Hepatocyte (in vitro differentiated cells): Measurements from ENCODE around the gene ABCC11. TPM values are rescaled to one million over a fixed set of nuclear protein-coding genes. Genes with fewer than 3 reads are reported as not detected.
A peak's percentile ranks its signal among the peaks of the same experiment; 100 is the strongest.

Experiments used
- DNase-seq: peaks from one replicate; pipeline ENCODE4 v3.0.0-alpha.2; 2016; ENCODE audit warnings: low spot score
- H2AFZ ChIP-seq: fragments of 200-600 bp; sonication (generic); 2 replicates; pipeline ENCODE4 v1.6.0; 2016; ENCODE audit warnings: antibody characterized with exemption, mild to moderate bottlenecking
- H3K27ac ChIP-seq: fragments of 200-600 bp; sonication (generic); 2 replicates; pipeline ENCODE4 v1.5.1; 2016; ENCODE audit warnings: mild to moderate bottlenecking
- H3K27me3 ChIP-seq: fragments of 200-600 bp; sonication (generic); 2 replicates; pipeline ENCODE4 v1.6.1; 2016
- H3K36me3 ChIP-seq: fragments of 200-600 bp; sonication (generic); replicated peaks from 2 replicates; pipeline ENCODE4 v1.5.1; 2016; ENCODE audit warnings: low read depth; ENCODE audit not compliant: insufficient read depth
- H3K4me1 ChIP-seq: fragments of 200-600 bp; sonication (generic); 2 replicates; pipeline ENCODE4 v1.5.1; 2016; ENCODE audit warnings: mild to moderate bottlenecking, moderate library complexity; ENCODE audit not compliant: insufficient read depth
- H3K4me2 ChIP-seq: fragments of 200-600 bp; sonication (generic); 2 replicates; pipeline ENCODE4 v1.6.0; 2016
- H3K4me3 ChIP-seq: fragments of 200-600 bp; sonication (generic); 2 replicates; pipeline ENCODE4 v1.5.1; 2016; ENCODE audit warnings: mild to moderate bottlenecking
- H3K79me2 ChIP-seq: fragments of 200-600 bp; sonication (generic); 2 replicates; pipeline ENCODE4 v1.6.0; 2017; ENCODE audit warnings: mild to moderate bottlenecking
- H3K9me2 ChIP-seq: fragments of 200-600 bp; sonication (generic); replicated peaks from 2 replicates; pipeline ENCODE4 v1.6.0; 2017; ENCODE audit warnings: mild to moderate bottlenecking; ENCODE audit not compliant: insufficient read depth
- H3K9me3 ChIP-seq: fragments of 200-600 bp; sonication (generic); 2 replicates; pipeline ENCODE4 v1.5.1; 2016; ENCODE audit warnings: low read depth, mild to moderate bottlenecking
- H4K20me1 ChIP-seq: fragments of 200-600 bp; sonication (generic); 2 replicates; pipeline ENCODE4 v1.6.0; 2016; ENCODE audit warnings: mild to moderate bottlenecking; ENCODE audit not compliant: insufficient read depth, poor library complexity, severe bottlenecking
- EZH2 ChIP-seq: fragments of 200-600 bp; sonication (generic); IDR thresholded peaks from 2 replicates; pipeline ENCODE4 v1.6.1; 2016; ENCODE audit warnings: antibody characterized with exemption, mild to moderate bottlenecking, borderline replicate concordance
- EZH2phosphoT487 ChIP-seq: fragments of 200-600 bp; sonication (generic); IDR thresholded peaks from one replicate; pipeline ENCODE4 v1.6.1; 2018; ENCODE audit warnings: antibody characterized with exemption, mild to moderate bottlenecking, low read depth, moderate library complexity; ENCODE audit not compliant: unreplicated experiment, severe bottlenecking
- WGBS: methylation state at CpG from one replicate; pipeline ENCODE4 v1.1.6; 2016; ENCODE audit warnings: low lambda C conversion rate; ENCODE audit errors: missing lambda C conversion rate; 5-methylcytosine and 5-hydroxymethylcytosine counted together
- polyA plus RNA-seq: library from polyadenylated mRNA; unstranded; fragments of >200 nt; fragmentation: Nextera tagmentation; extraction: Ambion mirVana; gene quantifications from 2 replicates; pipeline ENCODE4 v1.2.1, GENCODE V29; 2016
- total RNA-seq: library from RNA; depleted of rRNA; stranded (reverse); fragments of >200 nt; gene quantifications from 2 replicates; pipeline ENCODE4 v1.2.3, GENCODE V29; 2014
- TF ChIP-seq, protein P1 (sequence below): fragments of 200-600 bp; sonication (generic); IDR thresholded peaks from 2 replicates; pipeline ENCODE4 v1.5.1; 2016; ENCODE audit warnings: antibody characterized with exemption, mild to moderate bottlenecking; ENCODE audit not compliant: poor library complexity

ABCC11 gene
- total and polyA plus RNA-seq, 2 experiments from 2014 or later: 0.50 to 2.0 TPM

DNA sequence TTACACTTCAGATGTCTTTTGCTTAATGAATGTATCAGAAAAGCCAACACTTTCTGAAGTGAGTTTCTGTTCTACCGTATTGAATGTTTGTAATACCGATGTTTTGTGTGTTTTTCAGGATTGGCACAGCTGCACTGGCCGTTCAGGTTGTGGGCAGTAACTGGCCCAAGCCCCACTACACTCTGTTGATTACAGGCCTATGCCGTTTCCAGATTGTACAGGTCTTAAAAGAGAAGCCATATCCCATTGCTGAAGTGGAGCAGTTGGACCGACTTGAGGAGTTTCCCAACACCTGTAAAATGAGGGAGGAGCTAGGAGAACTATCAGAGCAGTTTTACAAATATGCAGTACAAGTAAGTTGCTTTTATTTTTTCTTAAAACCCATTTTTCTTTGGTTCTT is 4.7 kb upstream of the ABCC11 start:
- Histone ChIP-seq H3K36me3 (no peaks in the 10 kb centered on the region), H2AFZ (no peak overlapping the region), H3K79me2 (peaks cover 80% of the 10 kb centered on the region), H3K4me3 (no peak overlapping the region), H3K4me2 (no peak overlapping the region), H4K20me1 (peaks cover 41% of the 10 kb centered on the region), H3K9me2 (no peaks in the 10 kb centered on the region), H3K4me1 (no peaks in the 10 kb centered on the region), H3K27ac (no peak overlapping the region), H3K9me3 (no peaks in the 10 kb centered on the region), H3K27me3 (no peaks in the 10 kb centered on the region)
- TF ChIP-seq EZH2: no peak
- DNase-seq: no peak
- 89% methylated on average over 5 of the region's 5 CpGs for WGBS

DNA sequence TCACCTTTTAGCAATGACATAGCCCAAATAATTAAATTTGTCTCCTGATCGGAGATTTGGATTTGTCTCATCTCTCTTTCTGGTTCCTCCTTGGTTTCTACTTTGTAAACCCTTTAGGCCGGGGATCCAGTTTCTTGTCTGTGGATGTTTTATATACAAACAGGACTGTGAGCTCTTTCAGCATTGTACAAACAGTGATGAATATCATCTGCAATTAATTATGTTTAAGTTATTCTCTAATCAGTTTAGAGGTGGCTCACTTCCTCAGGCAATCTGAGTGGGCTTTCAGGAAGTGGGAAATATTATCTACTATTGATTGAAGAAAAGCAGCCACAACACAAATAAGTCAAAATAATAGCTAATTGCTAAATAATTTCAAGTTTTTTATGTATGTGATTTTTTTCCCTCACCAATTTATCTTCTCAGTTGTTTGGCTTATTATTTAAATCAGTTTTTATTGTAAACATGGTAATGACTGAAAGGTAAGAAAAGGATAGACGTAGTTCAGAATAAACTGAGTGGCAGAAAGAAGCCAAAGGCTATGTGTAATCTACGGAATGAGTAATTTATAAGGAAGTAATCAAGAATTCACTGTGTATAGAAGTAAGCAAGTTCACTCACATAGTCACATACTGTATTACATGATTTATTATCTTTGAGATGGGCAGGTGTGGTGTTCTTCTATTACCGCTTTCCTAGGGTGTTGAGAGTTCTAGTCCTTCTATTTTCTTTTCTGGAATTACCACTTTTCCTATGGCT is 3.4 kb upstream of the ABCC11 start:
- no peak overlapping the region for H2AFZ ChIP-seq
- peaks cover 93% of the 10 kb centered on the region for H3K79me2 ChIP-seq
- H3K9me3 ChIP-seq: no peaks in the 10 kb centered on the region
- H3K9me2 ChIP-seq: no peaks in the 10 kb centered on the region
- peaks cover 53% of the 10 kb centered on the region for H4K20me1 ChIP-seq
- H3K4me2 ChIP-seq: no peak overlapping the region
- WGBS: 77% methylated on average over 5 of the region's 5 CpGs
- peaks cover 12% of the 10 kb centered on the region for H3K4me1 ChIP-seq
- no peak for DNase-seq
- no peaks in the 10 kb centered on the region for H3K36me3 ChIP-seq
- H3K27me3 ChIP-seq: no peaks in the 10 kb centered on the region
- TF ChIP-seq, protein P1, sequence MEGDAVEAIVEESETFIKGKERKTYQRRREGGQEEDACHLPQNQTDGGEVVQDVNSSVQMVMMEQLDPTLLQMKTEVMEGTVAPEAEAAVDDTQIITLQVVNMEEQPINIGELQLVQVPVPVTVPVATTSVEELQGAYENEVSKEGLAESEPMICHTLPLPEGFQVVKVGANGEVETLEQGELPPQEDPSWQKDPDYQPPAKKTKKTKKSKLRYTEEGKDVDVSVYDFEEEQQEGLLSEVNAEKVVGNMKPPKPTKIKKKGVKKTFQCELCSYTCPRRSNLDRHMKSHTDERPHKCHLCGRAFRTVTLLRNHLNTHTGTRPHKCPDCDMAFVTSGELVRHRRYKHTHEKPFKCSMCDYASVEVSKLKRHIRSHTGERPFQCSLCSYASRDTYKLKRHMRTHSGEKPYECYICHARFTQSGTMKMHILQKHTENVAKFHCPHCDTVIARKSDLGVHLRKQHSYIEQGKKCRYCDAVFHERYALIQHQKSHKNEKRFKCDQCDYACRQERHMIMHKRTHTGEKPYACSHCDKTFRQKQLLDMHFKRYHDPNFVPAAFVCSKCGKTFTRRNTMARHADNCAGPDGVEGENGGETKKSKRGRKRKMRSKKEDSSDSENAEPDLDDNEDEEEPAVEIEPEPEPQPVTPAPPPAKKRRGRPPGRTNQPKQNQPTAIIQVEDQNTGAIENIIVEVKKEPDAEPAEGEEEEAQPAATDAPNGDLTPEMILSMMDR: no peak
- TF ChIP-seq EZH2: no peak
- no peak for TF ChIP-seq EZH2phosphoT487
- H3K27ac ChIP-seq: no peak overlapping the region
- no peak overlapping the region for H3K4me3 ChIP-seq

DNA sequence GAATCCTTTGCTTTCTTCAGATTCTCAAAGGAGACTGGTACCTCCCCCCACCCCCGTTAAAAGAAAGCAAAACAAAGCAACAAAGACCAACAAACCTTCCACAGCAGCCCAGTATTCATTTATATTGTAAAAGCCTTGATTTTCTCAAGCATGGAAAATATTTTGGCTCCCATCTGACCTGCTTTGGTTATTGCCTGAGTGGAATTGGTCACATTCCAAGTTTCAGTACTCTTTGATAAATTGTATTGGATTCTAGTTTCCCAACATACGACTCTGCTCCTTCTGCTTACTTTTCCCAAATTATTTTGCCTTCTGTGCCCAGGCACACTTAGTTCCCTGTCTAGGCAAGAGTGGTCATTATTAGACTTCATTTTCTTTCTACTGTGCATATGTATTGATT is 1.3 kb downstream of the ABCC11 start:
- H3K27me3 ChIP-seq: no peaks in the 10 kb centered on the region
- WGBS: 74% methylated on average over 2 of the region's 2 CpGs
- H3K4me2 ChIP-seq: peak overlapping the region; percentile 88
- H4K20me1 ChIP-seq: peaks cover 41% of the 10 kb centered on the region
- H3K4me1 ChIP-seq: peaks cover 20% of the 10 kb centered on the region
- H3K36me3 ChIP-seq: no peaks in the 10 kb centered on the region
- H2AFZ ChIP-seq: no peak overlapping the region
- no peak for DNase-seq
- H3K79me2 ChIP-seq: peaks cover 68% of the 10 kb centered on the region
- TF ChIP-seq EZH2phosphoT487 (no peak), EZH2 (no peak)
- TF ChIP-seq, protein P1: no peak
- no peak overlapping the region for H3K27ac ChIP-seq
- no peaks in the 10 kb centered on the region for H3K9me3 ChIP-seq
- H3K9me2 ChIP-seq: no peaks in the 10 kb centered on the region
- no peak overlapping the region for H3K4me3 ChIP-seq

DNA sequence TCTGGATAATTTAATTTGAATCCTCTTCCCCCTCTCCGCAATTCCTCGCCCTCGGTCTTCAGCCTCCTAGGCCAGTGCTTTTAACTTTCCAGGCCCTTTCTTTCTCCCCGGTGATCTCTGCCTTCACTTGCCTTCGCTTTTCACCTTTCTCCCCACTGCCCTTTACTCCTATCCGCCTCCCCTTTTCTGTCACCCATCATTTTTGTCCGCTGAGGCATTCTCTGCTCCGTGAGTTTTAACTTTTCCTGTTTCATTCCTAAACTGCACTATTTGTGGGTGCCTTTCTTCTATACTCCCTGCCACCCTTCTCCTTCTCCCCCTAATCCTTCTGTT is 2.5 kb downstream of the ABCC11 start:
- peak overlapping the region; percentile 63 for H3K4me3 ChIP-seq
- no peaks in the 10 kb centered on the region for H3K36me3 ChIP-seq
- H2AFZ ChIP-seq: peak overlapping the region; percentile 91
- H3K4me1 ChIP-seq: peaks cover 20% of the 10 kb centered on the region
- H3K9me2 ChIP-seq: no peaks in the 10 kb centered on the region
- H4K20me1 ChIP-seq: peaks cover 33% of the 10 kb centered on the region
- peak overlapping the region; percentile 88 for H3K4me2 ChIP-seq
- TF ChIP-seq, protein P1: no peak
- TF ChIP-seq EZH2 (no peak), EZH2phosphoT487 (no peak)
- H3K9me3 ChIP-seq: no peaks in the 10 kb centered on the region
- no peak for DNase-seq
- H3K79me2 ChIP-seq: peaks cover 56% of the 10 kb centered on the region
- H3K27me3 ChIP-seq: no peaks in the 10 kb centered on the region
- peak overlapping the region; percentile 94 for H3K27ac ChIP-seq
- 15% methylated on average over 8 of the region's 8 CpGs for WGBS
